Measurements from ENCODE around the gene CAMK1D. TPM values are rescaled to one million over a fixed set of nuclear protein-coding genes. Genes with fewer than 3 reads are reported as not detected.

CAMK1D gene
- polyA plus RNA-seq, 12 donors = 1.6 to 16.1 (median 3.5) TPM; not detected in 1

DNA sequence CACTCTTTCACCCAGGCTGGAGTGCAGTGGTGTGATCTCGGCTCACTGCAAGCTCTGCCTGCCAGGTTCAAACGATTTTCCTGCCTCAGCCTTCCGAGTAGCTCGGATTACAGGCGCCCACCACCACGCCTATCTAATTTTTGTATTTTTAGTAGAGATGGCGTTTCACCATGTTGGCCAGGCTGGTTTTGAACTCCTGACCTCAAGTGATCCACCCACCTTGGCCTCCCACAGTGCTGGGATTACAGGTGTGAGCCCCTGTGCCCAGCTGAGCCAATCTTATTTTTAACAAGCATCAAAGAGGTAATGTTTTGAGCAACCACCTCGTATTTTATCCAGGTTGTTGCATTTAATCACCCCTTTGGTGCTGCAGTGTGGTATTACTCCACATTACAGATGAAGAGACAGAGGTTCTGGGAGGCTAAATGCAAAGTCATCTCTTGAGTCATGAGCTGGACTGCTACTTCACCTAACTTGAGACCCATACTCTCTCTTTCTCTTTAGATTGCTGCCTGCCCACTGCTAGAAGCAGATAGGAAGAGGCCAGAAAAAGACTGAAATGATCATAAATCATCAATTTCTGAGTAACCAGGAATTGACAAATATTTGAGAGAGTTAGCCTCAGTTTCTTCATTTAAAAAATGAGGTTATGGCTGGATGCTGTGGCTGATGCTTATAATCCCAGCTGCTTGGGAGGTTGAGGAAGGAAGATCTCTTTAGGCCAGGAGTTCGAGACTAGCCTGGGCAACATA is 116.2 kb downstream of the CAMK1D start:
- no peak for DNase-seq

DNA sequence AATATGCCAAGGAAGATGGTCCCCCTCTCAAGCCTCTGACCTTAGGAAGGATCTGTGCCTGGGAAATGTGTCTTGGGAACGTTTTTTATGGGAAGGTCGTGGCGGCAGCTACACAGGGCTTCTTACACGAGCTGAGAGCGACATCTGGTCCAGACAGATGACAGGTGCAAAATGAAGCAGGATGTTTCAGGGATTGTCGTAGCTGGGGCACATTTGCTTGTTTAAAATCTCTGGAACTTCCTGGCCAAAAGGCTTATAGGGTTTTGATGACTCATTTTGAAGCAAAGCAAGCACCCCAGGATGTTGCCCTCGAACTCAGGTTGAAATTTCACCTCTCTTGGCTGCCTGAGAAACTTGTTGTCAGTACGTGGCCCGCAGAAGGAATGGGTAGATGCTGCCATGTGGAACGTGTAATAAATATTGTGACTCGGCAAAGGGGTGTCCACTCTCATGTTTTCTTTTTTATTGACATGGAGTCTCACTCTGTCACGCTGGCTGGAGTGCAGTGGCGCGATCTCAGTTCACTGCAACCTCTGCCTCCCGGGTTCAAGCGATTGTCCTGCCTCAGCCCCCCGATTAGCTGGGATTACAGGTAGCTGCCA is 117.5 kb downstream of the CAMK1D start:
- DNase-seq = no peak

DNA sequence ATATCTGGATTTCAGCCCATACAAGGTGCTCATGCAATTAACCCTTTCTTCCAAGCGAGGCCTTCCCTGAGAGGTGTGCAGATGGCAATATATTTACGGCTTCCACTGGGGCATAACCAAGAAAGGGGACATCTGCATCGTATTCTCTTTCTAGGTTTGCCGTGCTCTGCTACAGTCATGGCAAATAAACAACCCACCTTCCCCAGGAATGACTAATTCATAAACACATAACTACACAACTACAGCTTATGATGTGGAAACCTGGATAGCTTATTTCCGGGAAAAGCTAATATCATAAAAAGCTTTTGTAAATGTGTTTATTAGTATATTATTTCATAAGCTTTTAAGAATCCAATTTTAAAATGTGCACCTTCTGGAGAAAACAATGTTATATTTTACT is 120.0 kb downstream of the CAMK1D start:
- DNase-seq = no peak

DNA sequence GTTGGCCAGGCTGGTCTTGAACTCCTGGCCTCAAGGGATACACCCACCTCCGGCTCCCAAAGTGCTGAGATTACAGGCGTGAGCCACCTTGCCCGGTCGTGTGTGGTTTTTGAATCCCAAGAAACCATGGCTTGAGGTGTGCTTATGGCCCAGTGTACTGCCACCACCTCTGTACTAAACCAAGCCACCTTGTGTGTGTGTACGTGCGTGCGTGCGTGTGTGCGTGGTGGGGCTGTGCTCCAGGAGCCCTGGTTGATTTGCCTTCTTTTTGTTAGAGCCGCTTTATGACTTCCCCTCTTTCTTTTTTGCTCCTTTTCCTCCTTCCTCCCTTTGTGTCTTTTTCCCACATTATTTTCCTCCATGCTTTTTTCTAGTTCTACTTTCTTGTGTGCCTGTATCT is 121.4 kb downstream of the CAMK1D start:
- DNase-seq = no peak

DNA sequence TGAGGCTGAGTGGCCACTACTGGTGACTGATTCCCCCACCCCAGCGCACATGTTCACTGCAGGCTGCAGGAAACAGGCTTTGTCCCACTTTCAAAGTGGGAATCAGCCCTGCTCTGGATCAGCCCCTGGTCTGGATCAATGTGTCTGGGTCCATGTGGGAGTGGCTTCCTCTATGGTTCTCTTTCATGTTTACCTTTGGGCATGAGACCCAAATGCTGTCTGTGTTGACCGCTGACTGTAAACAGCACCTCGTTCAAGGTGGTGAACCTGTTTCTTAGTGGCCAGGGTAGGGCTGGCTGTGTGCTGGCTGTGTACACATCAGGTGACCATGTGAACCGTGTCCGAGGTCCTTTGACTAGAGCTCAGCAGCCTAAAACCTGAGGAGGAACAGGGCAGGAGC is 121.8 kb downstream of the CAMK1D start:
- no peak for DNase-seq

DNA sequence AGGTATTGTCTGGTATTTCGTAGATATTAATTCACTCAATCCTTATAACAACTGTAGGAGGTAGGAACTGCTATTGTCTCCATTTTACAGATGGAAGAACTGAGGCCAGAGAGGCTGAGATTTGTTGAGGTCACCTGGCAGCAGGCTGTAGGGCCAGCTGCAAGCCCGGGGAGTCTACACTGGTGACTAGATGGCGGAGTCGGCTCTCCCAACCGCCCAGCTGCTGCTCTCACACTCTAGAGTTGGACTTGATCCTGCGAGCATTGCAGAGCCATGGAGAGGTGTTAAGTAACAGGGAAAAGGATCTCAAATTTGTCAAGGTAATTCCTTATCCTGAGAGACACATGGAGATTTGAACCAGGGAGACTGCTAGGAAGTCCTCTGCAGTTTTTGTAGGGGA is 124.1 kb downstream of the CAMK1D start:
- DNase-seq = no peak

DNA sequence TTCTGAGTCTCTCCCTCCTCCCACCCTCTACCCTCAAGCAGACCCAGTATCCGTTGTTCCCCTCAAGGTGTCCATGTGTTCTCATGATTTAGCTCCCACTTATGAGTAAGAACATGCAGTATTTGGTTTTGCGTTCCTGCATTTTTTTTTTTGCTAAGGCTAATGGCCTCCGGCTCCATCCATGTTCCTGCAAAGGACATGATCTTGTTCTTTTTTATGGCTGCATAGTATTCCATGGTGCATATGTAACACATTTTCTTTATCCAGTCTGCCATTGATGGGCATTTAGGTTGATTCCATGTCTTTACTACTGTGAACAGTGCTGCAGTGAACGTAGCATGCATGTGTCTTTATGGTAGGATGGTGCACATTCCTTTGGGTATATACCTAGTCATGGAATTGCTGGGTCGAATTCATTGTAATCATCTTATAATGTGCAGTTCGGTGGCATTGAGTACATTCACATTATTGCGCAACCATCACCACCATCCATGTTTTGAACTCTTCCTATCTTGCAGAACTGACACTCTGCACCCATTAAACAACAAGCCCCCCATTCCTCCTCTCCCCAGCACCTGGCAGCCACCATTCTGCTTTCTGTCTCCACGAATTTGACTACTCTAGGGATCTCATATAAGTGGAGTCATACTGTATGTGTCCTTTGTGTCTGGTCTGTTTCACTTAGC is 125.5 kb downstream of the CAMK1D start:
- DNase-seq = no peak

DNA sequence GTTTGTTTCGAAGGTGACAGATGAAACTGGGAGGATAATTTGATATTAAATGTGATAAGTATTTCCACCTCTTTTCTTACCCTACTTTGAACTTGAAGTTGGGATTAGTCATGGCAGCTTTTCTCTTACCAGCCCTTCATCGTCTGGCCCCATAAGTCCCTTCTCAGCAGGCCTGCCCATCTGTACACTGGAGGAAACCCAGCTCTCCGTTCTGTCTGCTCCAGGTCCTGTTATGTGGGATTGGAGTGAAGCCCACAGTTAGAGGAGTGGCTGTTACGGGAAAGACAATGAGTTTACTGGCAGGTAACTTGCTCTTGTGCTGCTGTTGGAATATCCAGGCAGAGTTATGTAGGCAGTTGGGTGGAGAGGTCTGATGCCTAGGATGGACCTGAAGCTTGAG is 127.3 kb downstream of the CAMK1D start:
- DNase-seq = no peak

DNA sequence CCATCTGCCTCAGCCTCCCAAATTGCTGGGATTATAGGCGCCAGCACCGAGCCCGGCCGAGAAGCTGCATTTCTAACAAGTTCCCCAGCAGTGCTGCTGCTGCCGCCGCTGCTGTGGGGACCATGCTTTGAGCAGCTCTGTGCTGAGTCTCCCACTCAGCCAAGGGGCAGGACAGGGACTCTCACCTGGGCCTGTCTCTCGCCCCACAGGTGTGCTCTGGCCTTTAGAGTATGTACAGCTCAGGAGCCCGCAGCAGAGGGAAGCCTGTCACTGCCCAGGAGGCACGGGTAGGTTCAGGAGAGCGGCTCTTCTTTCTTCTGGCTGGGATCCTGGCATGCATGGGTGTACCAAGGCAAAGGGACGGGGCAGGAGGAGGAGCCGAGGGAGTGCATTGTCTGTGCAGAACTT is 130.1 kb downstream of the CAMK1D start:
- DNase-seq = no peak

DNA sequence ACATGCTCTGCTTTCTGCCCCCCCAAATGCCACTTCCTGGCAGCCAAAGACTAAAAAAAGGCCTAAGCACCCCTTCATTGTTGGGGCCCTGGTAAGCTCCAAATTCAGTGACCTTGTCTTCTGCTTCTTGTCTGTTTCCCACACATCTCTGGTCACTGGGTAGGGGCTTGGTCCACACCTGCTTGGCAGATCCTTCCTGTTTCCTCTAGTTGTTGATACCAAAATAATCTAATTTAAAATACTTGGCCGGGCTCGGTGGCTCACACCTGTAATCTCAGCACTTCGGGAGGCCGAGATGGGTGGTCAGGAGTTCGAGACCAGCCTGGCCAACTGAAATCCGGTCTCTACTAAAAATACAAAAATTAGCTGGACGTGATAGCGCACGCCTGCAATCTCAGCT is 130.6 kb downstream of the CAMK1D start:
- no peak for DNase-seq

DNA sequence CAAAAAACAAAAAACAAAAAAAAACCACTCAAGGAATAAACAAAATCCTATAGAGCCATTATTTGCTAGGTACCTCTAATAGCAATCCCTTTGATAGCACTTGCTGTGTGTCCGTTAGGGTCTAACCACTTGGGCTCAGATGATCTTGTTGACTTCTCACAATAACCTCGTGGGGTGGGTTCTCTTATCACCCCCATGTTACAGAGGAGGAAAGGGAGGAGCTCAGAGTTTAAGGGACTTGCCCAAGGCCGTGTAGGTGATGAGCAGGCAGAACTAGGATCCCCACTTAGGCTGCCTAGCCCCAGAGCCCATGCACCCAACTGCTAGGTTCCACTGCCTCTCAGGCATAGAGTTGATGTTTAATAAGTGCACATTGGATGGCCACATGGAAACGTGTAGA is 131.1 kb downstream of the CAMK1D start:
- DNase-seq = no peak

DNA sequence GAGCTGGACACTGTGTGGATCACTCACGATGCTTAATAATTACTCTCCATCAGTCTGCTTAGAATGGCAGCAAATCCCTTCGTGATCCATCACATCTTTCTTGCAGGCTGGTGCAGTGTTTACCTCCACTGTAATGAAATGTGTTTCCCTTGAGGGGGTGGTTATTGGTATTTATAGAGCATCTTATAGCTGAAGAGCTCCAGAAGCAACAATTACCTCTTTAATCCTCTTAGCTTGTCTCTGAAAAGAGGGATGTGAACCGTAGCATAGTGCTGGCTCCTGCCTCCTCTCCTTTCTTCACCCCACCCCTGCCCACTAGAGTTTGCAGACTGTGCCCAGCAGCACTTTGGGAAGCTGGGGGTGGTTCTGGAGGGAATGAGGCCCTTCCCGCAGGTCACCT is 132.6 kb downstream of the CAMK1D start:
- DNase-seq = no peak

DNA sequence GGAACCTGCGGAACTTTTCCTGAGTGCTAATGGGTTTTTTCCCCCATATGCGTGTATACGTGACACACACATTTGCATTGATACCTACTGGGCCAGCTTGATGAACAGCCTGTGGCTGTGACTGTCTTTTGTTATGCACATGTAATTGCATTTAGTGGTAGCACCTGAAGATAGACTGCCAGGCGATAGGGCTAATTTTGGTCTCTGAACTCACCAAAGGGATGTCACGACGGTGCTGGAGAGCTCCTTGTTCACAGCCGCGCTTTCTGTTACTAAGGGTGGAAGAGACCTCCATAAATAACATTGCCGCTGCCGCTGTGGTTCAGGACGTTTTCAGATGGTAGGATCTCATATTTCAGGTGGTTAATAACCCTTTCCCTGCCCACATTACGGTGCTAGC is 133.2 kb downstream of the CAMK1D start:
- DNase-seq = no peak

DNA sequence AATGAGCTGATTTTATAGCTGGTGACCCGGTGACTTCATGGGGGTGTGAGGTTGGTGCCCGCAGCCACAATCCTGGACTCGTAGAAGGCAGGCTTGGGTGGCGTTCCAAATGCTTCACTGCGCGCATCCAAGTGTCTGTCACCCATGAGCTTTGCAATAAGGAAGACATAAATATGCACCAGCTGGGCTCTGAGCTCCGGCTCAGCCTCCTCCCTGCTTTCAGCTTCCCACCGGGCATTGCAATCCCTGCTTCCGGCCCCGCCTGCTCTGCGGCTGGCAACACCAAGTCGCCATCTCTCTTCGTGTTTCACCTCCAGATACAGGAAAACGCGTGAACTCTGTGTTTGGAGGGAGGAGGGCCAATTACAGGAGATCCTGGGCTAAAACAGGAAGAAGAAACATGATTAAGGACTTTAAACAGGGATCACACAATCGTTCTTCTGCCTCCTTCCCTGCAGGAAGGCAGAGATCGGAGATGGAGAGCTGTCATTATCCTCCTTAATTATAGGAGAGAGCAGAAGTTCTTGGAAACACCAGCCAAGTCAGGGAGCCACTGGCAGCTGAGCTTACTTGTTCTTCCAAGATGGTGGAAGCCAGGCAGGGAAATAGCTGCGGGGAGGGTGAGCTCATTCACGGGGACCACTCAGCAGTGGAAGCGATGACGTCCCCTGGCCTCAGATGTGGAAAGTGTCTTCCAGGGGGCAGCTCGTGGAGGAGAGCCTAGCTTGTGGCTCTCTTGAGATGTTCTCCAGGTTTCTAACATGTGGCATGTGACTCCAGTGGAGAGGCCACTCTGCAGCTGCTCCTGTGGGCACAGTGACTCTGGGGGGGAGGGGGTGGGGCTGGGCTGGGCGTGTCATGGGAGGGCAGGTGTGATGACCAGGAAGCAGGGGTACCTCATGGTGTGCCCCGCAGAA is 134.9 kb downstream of the CAMK1D start:
- DNase-seq = no peak

DNA sequence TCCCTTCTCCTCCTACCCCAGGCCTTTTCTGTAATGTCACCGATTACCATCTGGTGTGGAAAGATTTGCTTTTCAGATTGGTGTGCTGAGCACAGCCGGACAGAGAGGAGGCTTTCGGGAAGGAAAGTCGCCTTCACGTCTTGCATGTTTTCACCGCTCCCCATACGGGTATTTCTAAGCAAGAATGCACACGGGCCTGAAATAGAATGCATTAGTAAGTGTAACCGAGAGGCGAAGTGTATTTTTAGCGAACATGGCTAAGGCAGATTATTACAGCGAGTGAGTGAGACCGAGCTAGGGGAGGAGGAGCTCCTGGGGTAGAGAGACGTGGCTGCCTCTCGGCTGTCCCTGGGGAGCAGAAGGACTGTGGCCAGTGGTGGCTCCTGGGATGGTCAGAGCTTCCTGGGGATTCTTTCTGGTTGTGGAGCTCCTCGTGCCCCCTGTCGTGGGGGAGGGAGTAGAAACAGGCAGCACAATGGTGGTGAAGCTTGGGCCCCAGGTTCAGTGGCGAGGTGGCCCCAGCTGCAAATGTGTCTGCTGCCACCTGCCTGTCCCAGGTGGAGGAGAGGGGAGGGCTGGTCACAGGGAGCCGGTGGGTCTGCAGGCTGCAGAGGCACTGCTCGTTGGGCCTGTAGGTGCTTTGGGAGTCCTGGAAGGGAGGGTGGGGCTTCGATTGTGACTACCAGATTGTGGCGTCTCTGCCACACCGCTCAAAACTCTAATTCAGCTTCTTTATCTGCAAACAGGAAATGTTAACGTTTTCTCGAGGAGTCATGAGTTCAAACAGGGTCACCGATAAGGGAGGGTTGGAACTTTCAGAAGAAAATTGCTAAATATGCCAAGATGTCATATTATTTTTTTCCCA is 135.8 kb downstream of the CAMK1D start:
- DNase-seq = no peak

DNA sequence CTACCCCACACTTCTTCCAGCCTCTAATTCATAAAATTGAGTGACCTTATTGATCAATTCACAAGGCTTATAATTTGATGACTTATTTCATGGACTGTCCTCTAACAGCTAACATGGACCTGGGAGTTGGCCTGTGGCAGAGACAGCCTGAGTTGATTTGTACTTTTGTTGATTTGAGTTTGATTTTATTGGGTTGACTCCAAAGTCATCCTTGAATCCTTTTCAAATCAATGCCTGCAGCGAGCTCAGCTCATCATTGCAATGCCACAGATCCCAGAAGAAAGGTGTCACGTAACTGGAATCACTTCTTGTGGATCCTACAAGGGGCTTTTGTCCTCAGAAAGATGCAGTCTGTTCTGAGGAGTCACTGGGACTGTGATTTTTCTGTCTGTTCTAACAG is 138.0 kb downstream of the CAMK1D start:
- DNase-seq = no peak

DNA sequence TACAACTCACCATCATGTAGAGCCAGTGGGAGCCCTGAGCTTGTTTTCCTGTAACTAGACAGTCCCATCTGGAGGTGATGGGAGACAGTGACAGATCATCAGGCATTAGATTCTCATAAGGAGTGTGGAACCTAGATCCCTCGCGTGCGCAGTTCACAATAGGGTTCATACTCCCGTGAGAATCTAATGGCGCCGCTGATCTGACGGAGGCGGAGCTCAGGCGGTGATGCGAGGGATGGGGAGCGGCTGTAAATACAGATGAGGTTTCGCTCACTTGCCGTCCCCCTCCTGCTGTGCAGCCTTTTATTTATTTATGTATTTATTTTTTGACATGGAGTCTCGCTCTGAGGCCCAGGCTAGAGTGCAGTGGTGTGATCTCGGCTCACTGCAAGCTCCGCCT is 139.3 kb downstream of the CAMK1D start:
- DNase-seq = no peak

DNA sequence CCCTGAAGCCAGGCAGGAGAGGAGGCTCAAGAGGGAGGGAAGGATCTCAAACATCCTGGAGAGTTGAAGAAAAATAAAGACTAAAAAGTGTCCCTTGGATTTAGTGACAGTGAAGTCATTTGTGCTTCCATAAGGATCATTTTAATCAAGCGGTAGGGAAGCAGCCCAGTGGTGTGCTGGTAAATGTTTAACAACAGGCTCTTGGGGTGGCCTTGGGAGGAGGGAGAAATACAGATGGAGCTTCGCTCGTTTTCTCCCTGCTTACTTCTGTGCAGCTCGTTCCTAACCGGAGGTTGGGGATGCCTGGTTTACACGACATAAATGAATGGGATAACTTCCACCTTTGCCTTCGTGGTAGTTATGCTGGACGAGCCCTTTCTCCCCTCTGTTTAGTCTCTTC is 140.0 kb downstream of the CAMK1D start:
- DNase-seq = no peak

DNA sequence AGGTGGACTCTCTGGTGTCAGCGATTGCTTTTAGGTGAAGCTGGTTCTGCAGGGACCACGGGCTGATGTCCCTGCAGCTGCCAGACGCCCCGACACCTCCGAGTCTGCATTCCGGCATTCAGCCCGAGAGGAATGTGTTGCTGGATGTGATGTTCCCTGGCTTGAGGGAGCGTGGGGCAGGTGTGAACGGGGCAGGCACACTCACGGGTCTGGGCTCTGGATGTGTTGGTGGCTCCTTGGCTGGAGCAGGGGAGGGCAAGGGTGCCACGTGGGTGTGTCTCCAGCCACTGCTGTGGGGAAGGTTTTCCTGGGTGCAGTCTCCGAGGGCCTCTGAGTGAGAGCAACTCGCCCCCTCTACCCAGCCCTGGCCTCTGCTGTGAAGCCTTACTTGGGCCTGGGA is 140.5 kb downstream of the CAMK1D start:
- no peak for DNase-seq

DNA sequence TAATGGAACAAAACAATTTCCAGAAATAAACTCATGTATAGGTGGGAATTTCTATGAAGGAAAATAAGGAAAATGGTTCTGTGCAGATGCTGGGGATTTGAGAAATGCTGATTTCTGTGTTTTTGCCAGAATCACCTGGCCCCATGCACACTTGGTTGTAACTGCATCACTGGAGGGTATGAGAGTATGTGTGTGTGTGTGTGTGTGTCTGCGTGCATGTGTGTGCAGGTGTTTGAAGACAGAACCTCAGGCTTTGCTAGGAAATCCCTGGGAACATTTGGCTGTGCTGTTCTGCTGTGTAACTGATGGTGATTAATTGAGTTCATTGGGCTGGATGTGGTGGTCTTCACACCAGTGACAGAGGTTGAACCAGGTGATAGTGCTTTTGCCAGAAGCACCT is 141.6 kb downstream of the CAMK1D start:
- DNase-seq = no peak

DNA sequence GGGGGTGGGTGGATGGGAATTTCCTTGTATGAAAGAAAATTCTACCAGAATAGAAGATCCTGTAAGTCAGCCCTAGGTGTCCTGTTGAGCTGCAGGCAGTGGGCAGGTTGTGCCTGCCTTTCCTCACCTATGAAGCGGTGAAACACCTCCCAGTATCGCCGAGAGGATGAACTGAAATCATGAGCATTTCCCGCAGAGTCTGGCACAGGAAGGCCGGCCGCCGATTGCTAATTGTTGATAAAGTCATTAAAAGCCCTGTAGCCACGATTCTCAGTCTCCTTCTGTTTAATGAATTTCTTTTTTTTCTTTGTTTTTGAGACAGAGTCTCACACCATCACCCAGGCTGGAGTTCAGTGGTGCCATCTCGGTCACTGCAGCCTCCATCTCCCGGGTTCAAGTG is 142.1 kb downstream of the CAMK1D start:
- no peak for DNase-seq
